HCT116 (cell line): Measurements from ENCODE around the gene DVL1. TPM values are rescaled to one million over a fixed set of nuclear protein-coding genes. Genes with fewer than 3 reads are reported as not detected.

Source experiments
- ATAC-seq: fragments of 200-7000 bp; cut with Tn5 transposase; 2 replicates; pipeline ENCODE4 v1.9.1; 2020; ENCODE audit warnings: mild to moderate bottlenecking, moderate library complexity
- BruUV-seq: library from RNA; stranded (reverse); fragments of 400-500 nt; replicated peaks from 2 replicates; lab custom pipeline; 2021; lab: Mats Ljungman, UMichigan
- CTCF ChIA-PET: fragments of 300-600 bp; sonication (Branson Sonifier 250); formaldehyde crosslinking; loops from one replicate; lab custom pipeline; 2021; ENCODE audit warnings: antibody characterized with exemption; lab: Charles Lee
- POLR2A ChIA-PET: fragments of 300-600, 350-600 bp; sonication (Branson Sonifier 250); formaldehyde crosslinking; loops from one replicate; lab custom pipeline; 2021; ENCODE audit warnings: antibody characterized with exemption; lab: Charles Lee
- RAD21 ChIA-PET, 2 experiments: fragments of 300-600 bp; sonication (Branson Sonifier 250); formaldehyde crosslinking; loops; one replicate each; lab custom pipeline; 2023; ENCODE audit warnings: low total read pairs in 2 of 2; ENCODE audit not compliant: uncharacterized antibody in 2 of 2, unreplicated experiment in 2 of 2, low non-redundant PET in 1 of 2; lab: Charles Lee
- DNase-seq: peaks from one replicate; pipeline ENCODE4 v3.0.0-alpha.2; 2010; ENCODE audit warnings: low read depth, low spot score
- H2AFZ ChIP-seq: fragments of 200-600 bp; shearing (Covaris generic), sonication (generic); 2 replicates; pipeline ENCODE4 v1.6.1; 2017; ENCODE audit warnings: low read depth, mixed run types, mixed read lengths, antibody characterized with exemption, low read length; ENCODE audit not compliant: poor library complexity, severe bottlenecking
- H3K27ac ChIP-seq: 2 replicates; pipeline ENCODE4 v1.5.1; 2012; ENCODE audit warnings: low read depth, low read length
- H3K27me3 ChIP-seq: fragments of 200-600 bp; sonication (generic); 2 replicates; pipeline ENCODE4 v1.6.1; 2016; ENCODE audit warnings: mixed run types, low read length, mixed read lengths; ENCODE audit not compliant: insufficient read depth
- H3K36me3 ChIP-seq, 2 experiments: fragments of 200-500 bp in 1 of 2; fragments of 200-600 bp in 1 of 2; sonication (Bioruptor generic) in 1 of 2; sonication (generic) in 1 of 2; 2 replicates each; pipeline versions ENCODE4 v1.5.1 to v1.6.1; 2014 to 2016; ENCODE audit warnings: low read length in 2 of 2, inconsistent platforms in 1 of 2, mixed read lengths in 1 of 2, mixed run types in 1 of 2; ENCODE audit not compliant: insufficient read depth in 2 of 2, control insufficient read depth in 1 of 2
- H3K4me1 ChIP-seq, 2 experiments: fragments of 200-600 bp in 1 of 2; sonication (generic) in 1 of 2; 2 replicates each; pipeline versions ENCODE4 v1.5.1 to v1.6.1; 2012 to 2017; ENCODE audit warnings: low read length in 2 of 2, inconsistent platforms in 1 of 2, mild to moderate bottlenecking in 1 of 2, mixed read lengths in 1 of 2, mixed run types in 1 of 2, moderate library complexity in 1 of 2; ENCODE audit not compliant: insufficient read depth in 2 of 2, control insufficient read depth in 1 of 2
- H3K4me2 ChIP-seq: fragments of 200-600 bp; sonication (generic); 2 replicates; pipeline ENCODE4 v1.6.1; 2017; ENCODE audit warnings: mixed run types, low read length, mixed read lengths
- H3K4me3 ChIP-seq, 2 experiments: fragments of 200-600 bp in 1 of 2; sonication (generic) in 1 of 2; replicated peaks in 1 of 2; 2 replicates each; pipeline ENCODE4 v1.5.1; 2011 to 2016; ENCODE audit warnings: low read length in 2 of 2, control low read depth in 1 of 2, low read depth in 1 of 2, mild to moderate bottlenecking in 1 of 2, mixed read lengths in 1 of 2, mixed run types in 1 of 2
- H3K79me2 ChIP-seq: fragments of 200-600 bp; sonication (generic); 2 replicates; pipeline ENCODE4 v1.6.1; 2017; ENCODE audit warnings: mild to moderate bottlenecking, mixed run types, low read length, moderate library complexity, mixed read lengths; ENCODE audit not compliant: insufficient read depth
- H3K9ac ChIP-seq: fragments of 200-600 bp; sonication (generic); 2 replicates; pipeline ENCODE4 v1.6.1; 2016; ENCODE audit warnings: low read length, mixed read lengths
- H3K9me2 ChIP-seq: fragments of 200-600 bp; sonication (generic), shearing (Covaris generic); 2 replicates; pipeline ENCODE4 v1.6.1; 2017; ENCODE audit warnings: mixed run types, mild to moderate bottlenecking, moderate library complexity; ENCODE audit not compliant: insufficient read depth
- H3K9me3 ChIP-seq, 2 experiments: fragments of 200-500 bp in 1 of 2; fragments of 200-600 bp in 1 of 2; sonication (Bioruptor generic) in 1 of 2; sonication (generic) in 1 of 2; 2 replicates each; pipeline ENCODE4 v1.6.1; 2014 to 2017; ENCODE audit warnings: low read length in 2 of 2, mixed read lengths in 2 of 2, inconsistent platforms in 1 of 2, low read depth in 1 of 2, mild to moderate bottlenecking in 1 of 2, mixed run types in 1 of 2, moderate library complexity in 1 of 2; ENCODE audit not compliant: control insufficient read depth in 1 of 2, insufficient read depth in 1 of 2
- H4K20me1 ChIP-seq: fragments of 200-600 bp; sonication (generic), shearing (Covaris generic); 2 replicates; pipeline ENCODE4 v1.6.1; 2017; ENCODE audit warnings: mixed run types, mild to moderate bottlenecking, moderate library complexity; ENCODE audit not compliant: insufficient read depth
- ELF1 ChIP-seq: IDR thresholded peaks from 2 replicates; pipeline ENCODE4 v1.6.1; 2012; ENCODE audit warnings: low read depth, borderline replicate concordance
- FOSL1 ChIP-seq: IDR thresholded peaks from 2 replicates; pipeline ENCODE4 v1.6.1; 2012; ENCODE audit warnings: low read depth
- JUND ChIP-seq: IDR thresholded peaks from 2 replicates; pipeline ENCODE4 v1.6.1; 2012
- POLR2AphosphoS5 ChIP-seq: IDR thresholded peaks from 2 replicates; pipeline ENCODE4 v1.6.1; 2011; ENCODE audit warnings: mild to moderate bottlenecking, low read depth, low read length, moderate library complexity
- SRF ChIP-seq: IDR thresholded peaks from 2 replicates; pipeline ENCODE4 v1.6.1; 2012; ENCODE audit warnings: low read depth
- YY1 ChIP-seq: IDR thresholded peaks from 2 replicates; pipeline ENCODE4 v1.6.1; 2011; ENCODE audit warnings: low read length, low read depth, moderate library complexity, mild to moderate bottlenecking; ENCODE audit not compliant: insufficient replicate concordance; ENCODE audit errors: extremely low read depth
- intact Hi-C: fragments of 100-400 bp; cut with micrococcal nuclease; formaldehyde crosslinking; loops from 2 replicates; pipeline ENCODE4 v1.10.0; 2022
- total RNA-seq: library from RNA; stranded (reverse); gene quantifications from one replicate; pipeline ENCODE4 v1.2.1, GENCODE V29; 2021; ENCODE audit not compliant: unreplicated experiment
- TF ChIP-seq, protein P1 (sequence below), 3 experiments: fragments of 200-600 bp in 1 of 3; sonication (generic) in 1 of 3; IDR thresholded peaks in 2 of 3; conservative IDR thresholded peaks in 1 of 3; 2 replicates each; pipeline ENCODE4 v1.5.1; 2012 to 2017; ENCODE audit warnings: low read depth in 2 of 3, low read length in 2 of 3, antibody characterized with exemption in 1 of 3, borderline replicate concordance in 1 of 3, control low read depth in 1 of 3, mild to moderate bottlenecking in 1 of 3, mixed read lengths in 1 of 3, mixed run types in 1 of 3, moderate library complexity in 1 of 3; ENCODE audit not compliant: insufficient read depth in 1 of 3

The DVL1 gene
- total RNA-seq, 1 experiment from 2014 or later = 160 TPM

DNA sequence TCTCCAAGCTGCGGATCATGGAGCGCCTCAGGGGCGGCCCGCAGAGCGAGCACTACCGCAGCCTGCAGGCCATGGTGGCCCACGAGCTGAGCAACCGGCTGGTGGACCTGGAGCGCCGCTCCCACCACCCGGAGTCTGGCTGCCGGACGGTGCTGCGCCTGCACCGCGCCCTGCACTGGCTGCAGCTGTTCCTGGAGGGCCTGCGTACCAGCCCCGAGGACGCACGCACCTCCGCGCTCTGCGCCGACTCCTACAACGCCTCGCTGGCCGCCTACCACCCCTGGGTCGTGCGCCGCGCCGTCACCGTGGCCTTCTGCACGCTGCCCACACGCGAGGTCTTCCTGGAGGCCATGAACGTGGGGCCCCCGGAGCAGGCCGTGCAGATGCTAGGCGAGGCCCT, 21.9 kb downstream of the DVL1 start (continued):
- TF ChIP-seq, protein P1, sequence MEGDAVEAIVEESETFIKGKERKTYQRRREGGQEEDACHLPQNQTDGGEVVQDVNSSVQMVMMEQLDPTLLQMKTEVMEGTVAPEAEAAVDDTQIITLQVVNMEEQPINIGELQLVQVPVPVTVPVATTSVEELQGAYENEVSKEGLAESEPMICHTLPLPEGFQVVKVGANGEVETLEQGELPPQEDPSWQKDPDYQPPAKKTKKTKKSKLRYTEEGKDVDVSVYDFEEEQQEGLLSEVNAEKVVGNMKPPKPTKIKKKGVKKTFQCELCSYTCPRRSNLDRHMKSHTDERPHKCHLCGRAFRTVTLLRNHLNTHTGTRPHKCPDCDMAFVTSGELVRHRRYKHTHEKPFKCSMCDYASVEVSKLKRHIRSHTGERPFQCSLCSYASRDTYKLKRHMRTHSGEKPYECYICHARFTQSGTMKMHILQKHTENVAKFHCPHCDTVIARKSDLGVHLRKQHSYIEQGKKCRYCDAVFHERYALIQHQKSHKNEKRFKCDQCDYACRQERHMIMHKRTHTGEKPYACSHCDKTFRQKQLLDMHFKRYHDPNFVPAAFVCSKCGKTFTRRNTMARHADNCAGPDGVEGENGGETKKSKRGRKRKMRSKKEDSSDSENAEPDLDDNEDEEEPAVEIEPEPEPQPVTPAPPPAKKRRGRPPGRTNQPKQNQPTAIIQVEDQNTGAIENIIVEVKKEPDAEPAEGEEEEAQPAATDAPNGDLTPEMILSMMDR (IDR thresholded peaks at IDR 0.05 in 2 of 3, conservative IDR thresholded peaks at IDR 0.05 in 1 of 3; ENCODE audit: borderline replicate concordance in 1 of 3, insufficient read depth in 1 of 3, low read depth in 2 of 3, low read length in 2 of 3) = no peak
- TF ChIP-seq ELF1 (no peak), YY1 (no peak)

DNA sequence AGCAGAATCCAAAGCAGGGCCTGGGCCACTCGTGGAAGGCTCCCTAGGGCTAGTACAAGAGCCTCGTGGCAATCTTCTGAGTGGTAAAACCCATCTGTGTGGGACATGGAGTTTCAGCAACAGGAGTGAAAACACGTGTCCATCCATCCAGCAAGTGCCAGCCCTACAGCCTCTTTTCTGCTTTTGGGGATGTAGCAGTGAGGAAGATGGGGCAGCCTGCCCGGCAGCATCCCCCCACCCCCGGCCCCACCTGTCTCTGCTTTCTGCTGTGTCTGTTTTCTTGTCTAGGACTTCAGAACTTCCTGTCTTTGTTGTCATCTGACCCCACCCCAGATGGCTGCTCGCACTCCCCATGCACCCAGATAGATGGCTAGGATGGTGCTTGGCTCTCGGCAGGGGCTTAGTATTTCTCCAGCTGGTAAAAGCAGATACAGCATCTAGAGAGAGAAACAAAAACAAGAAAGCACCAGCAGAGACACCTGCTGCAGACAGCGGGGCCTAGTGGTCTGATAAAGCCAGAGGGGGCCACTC, 23.1 kb downstream of the DVL1 start:
- ATAC-seq (no peak), DNase-seq (no peak)
- CTCF ChIA-PET = no interaction called here
- H3K4me2 ChIP-seq = peak overlapping the region; percentile 76
- H3K9me2 ChIP-seq = no peaks in the 10 kb centered on the region
- RAD21 ChIA-PET = no interaction called here
- BruUV-seq = TSS peak; percentile 45
- H3K9me3 ChIP-seq = no peaks in the 10 kb centered on the region
- peaks cover 47% of the 10 kb centered on the region for H3K79me2 ChIP-seq
- H3K27me3 ChIP-seq = no peaks in the 10 kb centered on the region
- peak overlapping the region; percentile 96 for H3K9ac ChIP-seq
- TF ChIP-seq POLR2AphosphoS5 (no peak), SRF (no peak), FOSL1 (no peak), JUND (no peak)
- intact Hi-C loops = no loop called here
- peak overlapping the region; percentile 80; the same call in 1 of the 2 replicates for H3K27ac ChIP-seq
- peaks cover 0 to 4% of the 10 kb centered on the region in 2 experiments; a peak in 2 of 4 replicates for H3K36me3 ChIP-seq
- peak overlapping the region; percentile 69 to 87 for H3K4me3 ChIP-seq
- no peak overlapping the region for H2AFZ ChIP-seq
- peaks cover 18 to 28% of the 10 kb centered on the region in 2 experiments for H3K4me1 ChIP-seq
- POLR2A ChIA-PET = no interaction called here
- peaks cover 1% of the 10 kb centered on the region; the same call in 1 of the 2 replicates for H4K20me1 ChIP-seq
